ENCODE measurements around the gene LIMS3.
"Not testable (repeated sequence)": the region's sequence is repeated elsewhere in the genome, so short reads cannot be mapped to it uniquely, and the experiment has no call there.

The LIMS3 gene, protein sequence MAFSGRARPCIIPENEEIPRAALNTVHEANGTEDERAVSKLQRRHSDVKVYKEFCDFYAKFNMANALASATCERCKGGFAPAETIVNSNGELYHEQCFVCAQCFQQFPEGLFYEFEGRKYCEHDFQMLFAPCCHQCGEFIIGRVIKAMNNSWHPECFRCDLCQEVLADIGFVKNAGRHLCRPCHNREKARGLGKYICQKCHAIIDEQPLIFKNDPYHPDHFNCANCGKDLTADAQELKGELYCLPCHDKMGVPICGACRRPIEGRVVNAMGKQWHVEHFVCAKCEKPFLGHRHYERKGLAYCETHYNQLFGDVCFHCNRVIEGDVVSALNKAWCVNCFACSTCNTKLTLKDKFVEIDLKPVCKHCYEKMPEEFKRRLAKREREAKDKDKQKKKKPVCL

GRCh38 chr2:109898462-109899336, at the start of gene LIMS3:
LIMS3 (plus strand) TSS chr2:109898688; CDS start chr2:109898729, 41 bp downstream.
- not testable (repeated sequence) for H3K27me3 Mint-ChIP-seq; H3K4me3 Mint-ChIP-seq; H3K27ac Mint-ChIP-seq; H3K9me3 Mint-ChIP-seq; H3K36me3 Mint-ChIP-seq (ENCODE audit: low read depth); H3K4me1 Mint-ChIP-seq (ENCODE audit: low read depth)

DNA sequence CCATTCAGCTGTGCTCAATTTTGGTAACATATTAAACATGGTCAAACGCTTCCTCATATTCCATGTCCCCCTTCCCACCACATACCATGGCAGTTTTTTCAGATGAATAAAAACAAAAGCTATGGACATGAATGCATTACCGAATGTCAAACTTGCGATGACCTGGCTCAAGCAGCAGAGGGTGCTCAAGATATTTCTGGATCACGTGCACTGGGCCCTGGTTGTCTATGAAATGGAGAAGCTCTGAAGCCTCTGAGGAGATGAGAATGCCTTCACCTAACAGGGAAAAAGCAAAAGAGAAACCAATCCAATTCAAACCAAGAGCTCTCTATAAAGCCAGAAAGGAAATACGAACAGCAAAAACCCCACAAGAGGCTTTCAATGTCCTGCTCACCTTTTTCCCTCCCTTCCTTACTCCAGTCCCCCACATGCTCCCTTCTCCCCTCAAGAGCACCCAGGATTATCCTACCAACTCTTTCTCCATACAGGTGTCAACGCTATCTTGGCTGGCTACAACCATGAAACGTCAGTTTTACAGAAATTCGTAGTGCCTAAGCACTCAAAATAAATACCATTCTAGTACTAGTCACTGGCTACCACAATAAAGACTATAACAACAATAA, 27.2 kb upstream of the LIMS3 start:
- H3K9me3 Mint-ChIP-seq; H3K27ac Mint-ChIP-seq; H3K4me1 Mint-ChIP-seq (ENCODE audit: low read depth); H3K27me3 Mint-ChIP-seq; H3K4me3 Mint-ChIP-seq; H3K36me3 Mint-ChIP-seq (ENCODE audit: low read depth): not testable (repeated sequence)

DNA sequence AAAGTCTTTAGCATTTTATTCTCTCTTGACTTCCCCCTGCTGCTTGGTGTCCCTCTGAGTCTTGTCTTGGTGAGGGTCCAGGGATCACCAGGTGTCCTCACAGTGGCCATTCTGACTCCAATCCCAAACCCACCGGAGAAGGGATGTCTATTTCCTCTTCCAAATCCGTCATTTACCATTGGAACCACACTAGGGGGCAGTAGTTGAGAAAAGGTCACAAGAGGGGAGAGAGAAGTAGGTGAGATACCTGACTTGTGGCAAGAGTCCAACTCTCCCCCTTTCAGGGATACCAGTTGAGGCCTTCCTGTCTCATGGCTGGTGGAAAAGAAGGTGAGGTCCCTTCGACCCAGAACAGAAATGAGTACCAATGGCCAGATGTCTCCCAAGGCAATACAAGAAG, 21.9 kb upstream of the LIMS3 start:
- H3K27me3 Mint-ChIP-seq; H3K36me3 Mint-ChIP-seq (ENCODE audit: low read depth); H3K4me1 Mint-ChIP-seq (ENCODE audit: low read depth); H3K27ac Mint-ChIP-seq; H3K9me3 Mint-ChIP-seq; H3K4me3 Mint-ChIP-seq: not testable (repeated sequence)

DNA sequence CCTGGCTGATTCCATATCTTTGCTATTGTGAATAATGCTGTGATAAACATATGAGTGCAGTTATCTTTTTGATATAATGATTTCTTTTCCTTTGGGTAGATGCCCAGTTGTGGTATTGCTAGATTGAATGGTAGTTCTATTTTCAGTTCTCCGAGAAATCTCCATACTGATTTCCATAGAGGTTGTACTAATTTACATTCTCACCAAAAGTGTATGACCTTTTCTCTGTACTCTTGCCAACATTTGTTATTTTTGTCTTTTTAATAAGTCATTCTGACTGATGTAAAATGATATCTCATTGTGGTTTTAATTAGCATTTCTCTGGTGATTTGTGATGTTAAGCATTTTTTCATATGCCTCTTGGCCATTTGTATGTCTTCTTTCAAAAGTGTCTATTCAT, 16.4 kb upstream of the LIMS3 start:
- not testable (repeated sequence) for H3K27ac Mint-ChIP-seq; H3K4me3 Mint-ChIP-seq; H3K36me3 Mint-ChIP-seq (ENCODE audit: low read depth); H3K4me1 Mint-ChIP-seq (ENCODE audit: low read depth); H3K27me3 Mint-ChIP-seq; H3K9me3 Mint-ChIP-seq

- not testable (repeated sequence) for H3K4me3 Mint-ChIP-seq; H3K9me3 Mint-ChIP-seq; H3K27ac Mint-ChIP-seq; H3K4me1 Mint-ChIP-seq (ENCODE audit: low read depth); H3K36me3 Mint-ChIP-seq (ENCODE audit: low read depth); H3K27me3 Mint-ChIP-seq
Observed at GRCh38 chr2:109888414-109888813, 10.1 kb upstream of the LIMS3 start.

DNA sequence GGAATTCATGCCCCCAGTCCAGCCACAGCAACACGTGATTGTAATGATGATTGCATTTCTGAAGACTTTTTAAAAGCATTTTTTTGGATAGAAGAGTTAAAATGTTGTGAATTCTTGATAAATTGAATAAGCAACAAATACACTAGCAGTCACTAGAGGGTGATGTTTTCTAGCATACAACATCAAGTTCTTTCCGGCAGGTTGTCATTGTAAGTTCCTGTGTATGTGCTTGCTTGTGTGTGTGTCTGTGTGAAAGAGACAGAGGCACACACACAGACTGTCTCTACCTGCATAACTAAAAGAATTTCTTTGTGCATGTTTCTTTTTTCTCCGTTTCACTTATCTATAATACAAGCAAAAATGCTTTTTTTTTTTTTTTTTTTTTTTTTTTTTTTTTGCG, 8.6 kb upstream of the LIMS3 start:
- not testable (repeated sequence) for H3K36me3 Mint-ChIP-seq (ENCODE audit: low read depth); H3K4me1 Mint-ChIP-seq (ENCODE audit: low read depth); H3K27me3 Mint-ChIP-seq; H3K9me3 Mint-ChIP-seq; H3K4me3 Mint-ChIP-seq; H3K27ac Mint-ChIP-seq

GRCh38 chr2:109891024-109891423, 7.5 kb upstream of the LIMS3 start:
- not testable (repeated sequence) for H3K27me3 Mint-ChIP-seq; H3K27ac Mint-ChIP-seq; H3K9me3 Mint-ChIP-seq; H3K36me3 Mint-ChIP-seq (ENCODE audit: low read depth); H3K4me3 Mint-ChIP-seq; H3K4me1 Mint-ChIP-seq (ENCODE audit: low read depth)

- not testable (repeated sequence) for H3K4me1 Mint-ChIP-seq (ENCODE audit: low read depth); H3K27me3 Mint-ChIP-seq; H3K4me3 Mint-ChIP-seq; H3K9me3 Mint-ChIP-seq; H3K27ac Mint-ChIP-seq; H3K36me3 Mint-ChIP-seq (ENCODE audit: low read depth)
Observed at GRCh38 chr2:109893736-109894135, 4.8 kb upstream of the LIMS3 start.

DNA sequence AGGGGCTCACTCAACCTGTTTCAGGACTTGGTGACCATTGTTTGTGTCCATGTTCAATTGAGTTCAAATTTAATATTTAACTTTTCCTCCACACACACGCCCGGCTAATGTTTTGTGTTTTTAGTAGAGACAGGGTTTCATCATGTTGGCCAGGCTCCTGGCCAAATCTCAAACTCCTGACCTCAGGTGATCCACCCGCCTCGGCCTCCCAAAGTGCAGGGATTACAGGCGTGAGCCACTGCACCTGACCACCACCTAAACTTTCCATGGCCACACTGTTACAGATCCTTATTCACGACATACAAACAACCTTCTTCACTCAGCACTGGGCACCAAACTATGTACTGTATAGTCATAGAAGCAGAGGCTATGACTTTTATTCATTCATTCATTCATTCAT, 4.3 kb upstream of the LIMS3 start:
- not testable (repeated sequence) for H3K4me3 Mint-ChIP-seq; H3K4me1 Mint-ChIP-seq (ENCODE audit: low read depth); H3K36me3 Mint-ChIP-seq (ENCODE audit: low read depth); H3K27me3 Mint-ChIP-seq; H3K27ac Mint-ChIP-seq; H3K9me3 Mint-ChIP-seq

DNA sequence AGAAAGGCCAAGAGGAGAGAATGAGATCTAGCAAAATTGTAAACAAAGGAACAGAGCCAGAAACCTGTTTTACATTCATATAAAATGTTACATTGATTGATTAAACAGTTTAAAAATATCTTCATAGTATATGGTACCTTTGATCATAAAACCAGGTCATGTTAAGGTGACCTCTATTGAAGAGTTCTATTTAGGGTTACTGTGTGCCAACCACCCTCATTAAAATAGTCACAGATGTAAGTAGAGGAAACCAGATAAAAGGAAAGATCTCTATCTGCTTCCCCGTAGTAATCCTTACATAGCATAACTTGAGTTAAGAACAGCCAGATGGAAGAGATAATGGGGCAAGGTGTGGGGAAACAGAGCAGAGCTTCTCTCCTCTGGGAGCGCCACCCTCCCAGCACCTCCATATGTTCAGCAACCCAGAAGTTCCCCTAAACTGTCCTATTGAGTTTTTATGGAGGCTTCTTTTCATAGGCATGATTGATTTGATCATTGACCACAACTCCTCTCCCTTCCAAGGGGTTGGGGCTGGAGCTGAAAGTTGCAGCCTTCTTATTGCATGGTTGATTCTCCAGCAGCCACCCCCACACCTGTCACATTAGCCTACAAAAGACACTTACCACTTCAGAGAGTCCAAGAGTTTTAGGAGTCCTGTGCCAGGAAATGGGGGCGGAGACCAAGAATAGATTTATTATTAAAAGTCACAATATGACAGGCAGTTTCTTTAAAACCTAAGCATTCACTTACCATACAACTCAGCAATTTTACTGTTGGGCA, 3.2 kb upstream of the LIMS3 start:
- H3K27ac Mint-ChIP-seq; H3K27me3 Mint-ChIP-seq; H3K4me3 Mint-ChIP-seq; H3K4me1 Mint-ChIP-seq (ENCODE audit: low read depth); H3K36me3 Mint-ChIP-seq (ENCODE audit: low read depth); H3K9me3 Mint-ChIP-seq: not testable (repeated sequence)

- not testable (repeated sequence) for H3K27ac Mint-ChIP-seq; H3K4me1 Mint-ChIP-seq (ENCODE audit: low read depth); H3K9me3 Mint-ChIP-seq; H3K36me3 Mint-ChIP-seq (ENCODE audit: low read depth); H3K4me3 Mint-ChIP-seq; H3K27me3 Mint-ChIP-seq
Observed at GRCh38 chr2:109896212-109896611, 2.3 kb upstream of the LIMS3 start.

GRCh38 chr2:109897769-109898461, 573 bp upstream of the LIMS3 start:
- not testable (repeated sequence) for H3K4me3 Mint-ChIP-seq; H3K9me3 Mint-ChIP-seq; H3K4me1 Mint-ChIP-seq (ENCODE audit: low read depth); H3K36me3 Mint-ChIP-seq (ENCODE audit: low read depth); H3K27ac Mint-ChIP-seq; H3K27me3 Mint-ChIP-seq

DNA sequence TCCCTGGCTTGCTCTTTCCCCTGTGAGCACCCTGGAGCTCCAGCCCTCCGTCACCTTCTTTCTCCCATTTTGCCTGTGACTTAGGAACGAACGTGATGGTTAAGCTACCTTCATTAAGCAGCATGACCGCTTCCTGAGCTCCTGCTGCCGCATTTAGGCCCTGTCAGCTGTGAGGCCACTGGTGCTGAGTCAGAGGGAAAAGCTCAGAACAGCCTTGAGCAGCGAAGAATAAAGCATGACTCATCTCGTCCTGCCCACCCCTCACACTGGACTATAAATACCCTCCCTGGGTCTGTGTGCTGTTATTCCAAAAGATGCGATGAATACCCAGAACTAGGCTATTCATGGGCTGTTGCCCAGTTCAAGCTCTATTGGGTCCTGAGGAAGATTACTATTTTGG, 7.3 kb downstream of the LIMS3 start:
- H3K4me1 Mint-ChIP-seq (ENCODE audit: low read depth); H3K27me3 Mint-ChIP-seq; H3K4me3 Mint-ChIP-seq; H3K9me3 Mint-ChIP-seq; H3K36me3 Mint-ChIP-seq (ENCODE audit: low read depth); H3K27ac Mint-ChIP-seq: not testable (repeated sequence)

DNA sequence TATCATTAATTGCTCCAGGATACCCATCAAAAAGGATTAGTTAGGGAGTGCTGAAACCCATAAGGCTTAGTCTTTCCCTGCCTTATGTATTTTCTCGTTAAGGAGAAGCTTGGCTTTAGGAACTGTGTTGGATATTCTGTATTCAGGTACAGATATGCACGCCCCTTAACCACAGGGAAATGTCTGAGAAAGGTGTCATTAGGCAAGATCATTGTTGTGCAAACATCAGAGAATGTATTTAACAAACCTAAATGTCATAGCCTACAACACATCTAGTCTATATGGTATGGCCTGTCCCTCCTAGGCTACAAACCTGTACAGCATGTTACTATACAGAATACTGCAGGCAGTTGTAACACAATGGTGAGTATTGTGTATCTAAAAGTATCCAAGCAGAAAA, 10.1 kb downstream of the LIMS3 start:
- not testable (repeated sequence) for H3K27me3 Mint-ChIP-seq; H3K36me3 Mint-ChIP-seq (ENCODE audit: low read depth); H3K27ac Mint-ChIP-seq; H3K4me1 Mint-ChIP-seq (ENCODE audit: low read depth); H3K9me3 Mint-ChIP-seq; H3K4me3 Mint-ChIP-seq

GRCh38 chr2:109910789-109911188, 12.3 kb downstream of the LIMS3 start:
- not testable (repeated sequence) for H3K27ac Mint-ChIP-seq; H3K4me3 Mint-ChIP-seq; H3K27me3 Mint-ChIP-seq; H3K9me3 Mint-ChIP-seq; H3K4me1 Mint-ChIP-seq (ENCODE audit: low read depth); H3K36me3 Mint-ChIP-seq (ENCODE audit: low read depth)
